ENCODE data around the gene PDE4B. TPM values are rescaled to one million over a fixed set of nuclear protein-coding genes. Genes with fewer than 3 reads are reported as not detected.

PDE4B gene
- total RNA-seq, 1 experiment from 2014 or later = not detected

GRCh38 chr1:66274634-66275033 is 481.9 kb downstream of the PDE4B start:
- Mint-ChIP-seq H3K27ac (ENCODE audit: unreplicated experiment) (no peak overlapping the region), H3K27me3 (ENCODE audit: insufficient read depth, unreplicated experiment) (peaks cover 6% of the 10 kb centered on the region), H3K36me3 (ENCODE audit: insufficient read depth, unreplicated experiment) (no peaks in the 10 kb centered on the region), H3K4me3 (ENCODE audit: unreplicated experiment) (no peak overlapping the region), H3K9me3 (ENCODE audit: unreplicated experiment) (no peaks in the 10 kb centered on the region), H3K4me1 (ENCODE audit: low read depth, unreplicated experiment) (no peaks in the 10 kb centered on the region)
- Histone ChIP-seq H3K36me3 (ENCODE audit: control insufficient read depth, insufficient read depth, low read length) (no peaks in the 10 kb centered on the region), H3K27me3 (replicated peaks; ENCODE audit: control insufficient read depth, insufficient read depth, low read length) (no peaks in the 10 kb centered on the region), H3K4me1 (no peaks in the 10 kb centered on the region), H3K4me3 (ENCODE audit: low read depth, low read length) (no peak overlapping the region), H3K9me3 (no peaks in the 10 kb centered on the region)
- ChIA-PET CTCF (no interaction called here), POLR2A (no interaction called here)
- DNase-seq = no peak
- no TSS peak for BruUV-seq (replicated peaks)
- no peak for TF ChIP-seq CTCF (IDR thresholded peaks at IDR 0.05; ENCODE audit: insufficient read depth in 1 of 2, low read depth in 1 of 2, low read length in 1 of 2, severe bottlenecking in 1 of 2, unreplicated experiment in 1 of 2)
- intact Hi-C loops (cut with micrococcal nuclease; ENCODE audit: unreplicated experiment) = no loop called here

- no peak overlapping the region for H3K4me3 ChIP-seq (ENCODE audit: low read depth, low read length)
- Mint-ChIP-seq H3K27ac (ENCODE audit: unreplicated experiment) (no peak overlapping the region), H3K4me1 (ENCODE audit: low read depth, unreplicated experiment) (no peaks in the 10 kb centered on the region), H3K9me3 (ENCODE audit: unreplicated experiment) (no peaks in the 10 kb centered on the region), H3K27me3 (ENCODE audit: insufficient read depth, unreplicated experiment) (peaks cover 6% of the 10 kb centered on the region), H3K4me3 (ENCODE audit: unreplicated experiment) (no peak overlapping the region), H3K36me3 (ENCODE audit: insufficient read depth, unreplicated experiment) (no peaks in the 10 kb centered on the region)
- no peaks in the 10 kb centered on the region for H3K36me3 ChIP-seq (ENCODE audit: control insufficient read depth, insufficient read depth, low read length)
- H3K27me3 ChIP-seq (replicated peaks; ENCODE audit: control insufficient read depth, insufficient read depth, low read length) = no peaks in the 10 kb centered on the region
- no TSS peak for BruUV-seq (replicated peaks)
- CTCF ChIA-PET = no interaction called here
- no peaks in the 10 kb centered on the region for H3K4me1 ChIP-seq
- POLR2A ChIA-PET = no interaction called here
- TF ChIP-seq CTCF (IDR thresholded peaks at IDR 0.05; ENCODE audit: insufficient read depth in 1 of 2, low read depth in 1 of 2, low read length in 1 of 2, severe bottlenecking in 1 of 2, unreplicated experiment in 1 of 2) = no peak
- intact Hi-C loops (cut with micrococcal nuclease; ENCODE audit: unreplicated experiment) = no loop called here
- no peaks in the 10 kb centered on the region for H3K9me3 ChIP-seq
- no peak for DNase-seq
These were observed 482.4 kb downstream of the PDE4B start for GRCh38 chr1:66275083-66275482.

GRCh38 chr1:66275601-66276023 is 482.9 kb downstream of the PDE4B start:
- POLR2A ChIA-PET = no interaction called here
- Mint-ChIP-seq H3K27ac (ENCODE audit: unreplicated experiment) (no peak overlapping the region), H3K36me3 (ENCODE audit: insufficient read depth, unreplicated experiment) (no peaks in the 10 kb centered on the region), H3K27me3 (ENCODE audit: insufficient read depth, unreplicated experiment) (peaks cover 6% of the 10 kb centered on the region), H3K9me3 (ENCODE audit: unreplicated experiment) (no peaks in the 10 kb centered on the region), H3K4me1 (ENCODE audit: low read depth, unreplicated experiment) (no peaks in the 10 kb centered on the region), H3K4me3 (ENCODE audit: unreplicated experiment) (no peak overlapping the region)
- no peaks in the 10 kb centered on the region for H3K27me3 ChIP-seq (replicated peaks; ENCODE audit: control insufficient read depth, insufficient read depth, low read length)
- CTCF ChIA-PET = no interaction called here
- H3K9me3 ChIP-seq = no peaks in the 10 kb centered on the region
- TF ChIP-seq CTCF (IDR thresholded peaks at IDR 0.05; ENCODE audit: insufficient read depth in 1 of 2, low read depth in 1 of 2, low read length in 1 of 2, severe bottlenecking in 1 of 2, unreplicated experiment in 1 of 2) = no peak
- DNase-seq = no peak
- BruUV-seq (replicated peaks) = no TSS peak
- no peaks in the 10 kb centered on the region for H3K36me3 ChIP-seq (ENCODE audit: control insufficient read depth, insufficient read depth, low read length)
- no peaks in the 10 kb centered on the region for H3K4me1 ChIP-seq
- intact Hi-C loops (cut with micrococcal nuclease; ENCODE audit: unreplicated experiment) = no loop called here
- no peak overlapping the region for H3K4me3 ChIP-seq (ENCODE audit: low read depth, low read length)
